ENCODE measurements around the gene PSMB10.

Gene PSMB10

GRCh38 chr16:67893743-67894399 is 42.8 kb downstream of the PSMB10 start:
- DNase-seq (ENCODE audit: low read depth in 2 of 2), result no peak

- peak; percentile 86 to 88 for DNase-seq (ENCODE audit: low read depth in 2 of 2)
Measured at GRCh38 chr16:67892899-67893742, 43.5 kb downstream of the PSMB10 start, which contains the start of gene PSKH1. TSS of gene PSKH1 (plus strand) at chr16:67893254. CDS start at chr16:67908750, 15,496 bp downstream.

- DNase-seq (ENCODE audit: low read depth in 2 of 2), result no peak
Measured at GRCh38 chr16:67892375-67892774, 44.3 kb downstream of the PSMB10 start.

- DNase-seq (ENCODE audit: low read depth in 2 of 2), result no peak
Measured at GRCh38 chr16:67888331-67888730, 48.3 kb downstream of the PSMB10 start.

- no peak for DNase-seq (ENCODE audit: low read depth in 2 of 2)
Measured at GRCh38 chr16:67886387-67886786, 50.3 kb downstream of the PSMB10 start.

- no peak for DNase-seq (ENCODE audit: low read depth in 2 of 2)
Measured at GRCh38 chr16:67885976-67886375, 50.7 kb downstream of the PSMB10 start.

- DNase-seq (ENCODE audit: low read depth in 2 of 2), result no peak
Measured at GRCh38 chr16:67885545-67885944, 51.1 kb downstream of the PSMB10 start.

GRCh38 chr16:67884684-67885083 is 52.0 kb downstream of the PSMB10 start, which contains the start of gene NRN1L:
TSS of gene NRN1L (plus strand) at chr16:67884885. CDS start at chr16:67884904, 19 bp downstream.
- no peak for DNase-seq (ENCODE audit: low read depth in 2 of 2)
